Mesendoderm (in vitro differentiated cells): ENCODE data around the gene CBARP.

Experiments
- DNase-seq: peaks from one replicate; pipeline ENCODE4 v3.0.0; 2013
- H2AK5ac ChIP-seq: 2 replicates; pipeline ENCODE4 v1.6.1; 2013; ENCODE audit warnings: low read length, inconsistent platforms
- H2BK120ac ChIP-seq: 2 replicates; pipeline ENCODE4 v1.6.1; 2013; ENCODE audit warnings: low read depth, mild to moderate bottlenecking, low read length, moderate library complexity, mixed read lengths
- H2BK15ac ChIP-seq: replicated peaks from 2 replicates; pipeline ENCODE4 v1.6.1; 2013; ENCODE audit warnings: low read depth, mild to moderate bottlenecking, moderate library complexity
- H2BK5ac ChIP-seq: 2 replicates; pipeline ENCODE4 v1.6.1; 2013; ENCODE audit warnings: low read length, inconsistent platforms
- H3K18ac ChIP-seq: 2 replicates; pipeline ENCODE4 v1.6.1; 2013; ENCODE audit warnings: mild to moderate bottlenecking, low read length, mixed read lengths
- H3K23ac ChIP-seq: one replicate; pipeline ENCODE4 v1.6.1; 2013; ENCODE audit warnings: low read length
- H3K27ac ChIP-seq: 2 replicates; pipeline ENCODE4 v1.5.1; 2013; ENCODE audit warnings: low read depth, mild to moderate bottlenecking, inconsistent platforms, low read length, moderate library complexity
- H3K27me3 ChIP-seq: 2 replicates; pipeline ENCODE4 v1.6.1; 2013; ENCODE audit warnings: low read length, control low read depth, mild to moderate bottlenecking, inconsistent platforms; ENCODE audit not compliant: insufficient read depth, poor library complexity
- H3K36me3 ChIP-seq: 2 replicates; pipeline ENCODE4 v1.6.1; 2013; ENCODE audit warnings: low read length, inconsistent platforms; ENCODE audit not compliant: control insufficient read depth, insufficient read depth
- H3K4ac ChIP-seq: one replicate; pipeline ENCODE4 v1.6.1; 2013; ENCODE audit warnings: low read depth, mild to moderate bottlenecking, low read length, moderate library complexity
- H3K4me1 ChIP-seq: 2 replicates; pipeline ENCODE4 v1.6.1; 2013; ENCODE audit warnings: low read depth, low read length, inconsistent platforms; ENCODE audit not compliant: control insufficient read depth
- H3K4me2 ChIP-seq: 2 replicates; pipeline ENCODE4 v1.6.1; 2013; ENCODE audit warnings: low read length
- H3K4me3 ChIP-seq: 2 replicates; pipeline ENCODE4 v1.5.1; 2013; ENCODE audit warnings: mild to moderate bottlenecking, low read length
- H3K56ac ChIP-seq: one replicate; pipeline ENCODE4 v1.6.1; 2013; ENCODE audit warnings: low read length
- H3K79me1 ChIP-seq: 2 replicates; pipeline ENCODE4 v1.6.1; 2013; ENCODE audit warnings: low read length, inconsistent platforms
- H3K79me2 ChIP-seq: 2 replicates; pipeline ENCODE4 v1.6.1; 2013; ENCODE audit warnings: mild to moderate bottlenecking, low read length; ENCODE audit not compliant: control insufficient read depth, insufficient read depth
- H3K9ac ChIP-seq: 2 replicates; pipeline ENCODE4 v1.6.1; 2013; ENCODE audit warnings: low read length, inconsistent platforms
- H4K5ac ChIP-seq: one replicate; pipeline ENCODE4 v1.6.1; 2013; ENCODE audit warnings: low read length
- H4K8ac ChIP-seq: one replicate; pipeline ENCODE4 v1.6.1; 2013; ENCODE audit warnings: low read depth, mild to moderate bottlenecking, control low read depth, low read length, moderate library complexity
- WGBS: extraction: QIAGEN DNeasy Blood & Tissue Kit; methylation state at CpG from one replicate; pipeline ENCODE4 v1.1.7; 2013; ENCODE audit warnings: low lambda C conversion rate, missing lambda C conversion rate; ENCODE audit not compliant: insufficient coverage; ENCODE audit errors: extremely low coverage; 5-methylcytosine and 5-hydroxymethylcytosine counted together

CBARP gene

DNA sequence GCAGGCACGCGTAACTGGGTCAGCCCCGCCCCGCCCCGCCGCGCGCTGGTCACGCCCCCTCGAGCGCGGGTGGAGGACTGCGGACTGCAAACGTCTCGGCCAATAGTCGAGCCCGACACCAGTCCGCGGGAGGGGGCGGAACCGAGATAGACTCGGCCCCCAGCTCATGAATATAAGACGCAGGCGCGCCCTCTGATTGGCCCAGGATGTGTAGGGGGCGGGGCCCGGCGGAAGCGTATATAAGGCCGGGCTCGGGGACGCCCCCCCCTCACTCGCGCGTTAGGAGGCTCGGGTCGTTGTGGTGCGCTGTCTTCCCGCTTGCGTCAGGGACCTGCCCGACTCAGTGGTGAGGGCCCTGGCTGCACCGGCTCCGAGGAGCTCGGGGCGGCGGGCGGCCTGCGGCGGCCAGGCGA, 31.3 kb upstream of the CBARP start, which contains the start of gene CIRBP:
TSS of gene CIRBP (plus strand) at position 268 of the 413 bp plus-strand sequence. CDS start 1,602 bp downstream, outside the sequence.
- Histone ChIP-seq H3K4me1 (peaks cover 7% of the 10 kb centered on the region), H3K36me3 (peaks cover 10% of the 10 kb centered on the region), H2BK5ac (peak within 1 kb of the TSS; percentile 94), H2AK5ac (peak within 1 kb of the TSS; percentile 55), H2BK120ac (peak within 1 kb of the TSS; percentile 4), H3K56ac (peak within 1 kb of the TSS; percentile 98), H3K18ac (peak within 1 kb of the TSS; percentile 94), H2BK15ac (no peak within 1 kb of the TSS), H3K9ac (peak within 1 kb of the TSS; percentile 96), H3K79me2 (peaks cover 36% of the 10 kb centered on the region), H3K4me2 (peak within 1 kb of the TSS; percentile 67), H3K23ac (peak within 1 kb of the TSS; percentile 92), H4K5ac (no peak within 1 kb of the TSS), H4K8ac (no peak within 1 kb of the TSS), H3K79me1 (peaks cover 13% of the 10 kb centered on the region), H3K27me3 (no peaks in the 10 kb centered on the region), H3K4ac (peak within 1 kb of the TSS; percentile 95), H3K4me3 (peak within 1 kb of the TSS; percentile 73), H3K27ac (peak within 1 kb of the TSS; percentile 97)
- WGBS, result no CpG with 5 or more reads among the region's 50 CpGs
- DNase-seq, result peak; percentile 99

DNA sequence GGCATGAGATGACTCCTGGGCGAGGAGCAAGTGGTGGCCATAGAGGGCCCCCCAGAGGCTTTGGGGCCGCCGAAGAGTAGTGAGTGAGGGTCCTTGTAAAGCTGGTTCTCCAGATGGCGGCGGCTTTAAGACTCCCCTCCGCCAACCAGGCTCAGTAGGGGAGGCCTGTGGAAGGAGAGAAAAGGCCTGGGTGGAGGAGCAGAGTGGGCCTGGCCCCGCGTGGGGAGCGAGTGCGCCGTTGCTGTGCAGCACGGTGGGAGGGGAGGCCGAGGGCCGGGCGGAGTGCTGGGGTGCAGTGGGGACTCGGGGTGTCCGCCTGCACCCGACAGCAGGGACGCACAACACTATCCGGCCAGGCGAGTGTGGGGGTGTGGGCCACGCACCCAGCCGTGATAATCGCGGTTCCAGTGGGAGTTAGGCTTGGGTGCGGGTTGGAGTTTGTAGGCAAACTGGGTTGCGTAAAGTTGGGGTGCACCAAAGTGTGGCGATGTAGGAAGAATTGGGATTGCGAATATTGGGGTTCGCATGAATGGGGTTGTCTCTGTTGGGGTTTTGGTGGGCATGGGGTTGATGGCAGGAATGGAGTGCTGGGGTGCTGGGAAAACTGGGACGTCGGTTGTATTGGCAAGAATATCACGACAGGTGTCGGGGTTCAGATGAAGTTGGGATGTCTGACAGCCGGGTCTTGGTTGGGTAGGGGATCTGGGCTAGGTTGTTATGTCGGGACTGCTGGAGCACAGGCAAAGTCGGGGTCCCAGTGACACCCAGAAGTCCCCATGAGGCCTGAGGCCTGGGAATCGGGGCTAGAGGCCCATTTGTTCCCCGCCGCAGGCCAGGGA, 30.6 kb upstream of the CBARP start:
- Histone ChIP-seq H3K56ac (peak overlapping the region; percentile 58), H2AK5ac (no peak overlapping the region), H4K5ac (no peak overlapping the region), H3K27ac (no peak overlapping the region), H3K18ac (no peak overlapping the region), H2BK15ac (no peak overlapping the region), H3K4ac (no peak overlapping the region), H2BK5ac (no peak overlapping the region), H3K4me3 (no peak overlapping the region), H3K4me2 (peak overlapping the region; percentile 33), H3K79me2 (peaks cover 34% of the 10 kb centered on the region), H2BK120ac (no peak overlapping the region), H3K9ac (peak overlapping the region; percentile 54), H3K79me1 (peaks cover 13% of the 10 kb centered on the region), H3K23ac (no peak overlapping the region), H3K4me1 (peaks cover 7% of the 10 kb centered on the region), H3K36me3 (peaks cover 10% of the 10 kb centered on the region), H4K8ac (no peak overlapping the region), H3K27me3 (no peaks in the 10 kb centered on the region)
- 100% methylated on average over 3 of the region's 40 CpGs for WGBS
- no peak for DNase-seq

DNA sequence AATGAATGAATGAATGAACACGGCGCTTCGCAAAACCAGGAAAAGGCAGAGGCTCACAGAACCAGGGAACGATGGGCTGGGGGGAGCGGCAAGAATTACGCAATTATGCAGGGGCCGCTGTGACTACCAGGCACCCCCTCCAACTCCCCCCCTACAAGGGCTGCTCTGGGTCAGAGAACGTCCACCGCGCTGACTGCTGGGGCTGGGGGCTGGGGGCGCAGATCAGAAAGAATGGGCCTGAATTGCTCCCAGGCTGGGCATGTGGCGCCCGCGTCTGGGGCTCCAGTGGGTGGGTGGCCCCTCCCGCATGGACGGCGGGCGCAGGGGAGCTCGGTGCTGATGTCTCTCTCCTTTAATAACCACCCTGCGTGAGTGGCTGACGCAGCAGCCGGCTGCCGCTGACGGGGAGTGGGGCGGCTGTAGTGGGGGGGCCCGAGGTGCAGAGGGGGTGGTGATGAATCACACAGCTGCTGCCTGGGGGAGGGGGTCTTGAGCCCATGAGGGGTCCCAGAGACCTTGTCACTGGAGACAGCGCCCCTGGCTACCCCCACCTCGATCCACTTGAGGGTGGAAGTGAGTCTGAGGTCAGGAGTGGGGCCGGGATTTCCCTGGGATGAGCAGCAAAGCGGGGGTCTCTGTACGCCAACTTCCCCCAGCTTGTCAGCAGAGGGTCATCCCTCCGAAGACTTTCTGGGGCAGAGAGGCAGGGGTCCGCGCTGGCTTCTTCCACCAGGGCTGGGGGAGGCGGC, 29.8 kb upstream of the CBARP start:
- no peaks in the 10 kb centered on the region for H3K27me3 ChIP-seq
- no peak overlapping the region for H3K56ac ChIP-seq
- no peak overlapping the region for H2BK120ac ChIP-seq
- H3K27ac ChIP-seq, result no peak overlapping the region
- H3K9ac ChIP-seq, result no peak overlapping the region
- no peak for DNase-seq
- H3K36me3 ChIP-seq, result peaks cover 10% of the 10 kb centered on the region
- no CpG with 5 or more reads among the region's 35 CpGs for WGBS
- no peak overlapping the region for H4K5ac ChIP-seq
- no peak overlapping the region for H3K23ac ChIP-seq
- peaks cover 8% of the 10 kb centered on the region for H3K4me1 ChIP-seq
- no peak overlapping the region for H3K18ac ChIP-seq
- no peak overlapping the region for H3K4me3 ChIP-seq
- H2AK5ac ChIP-seq, result no peak overlapping the region
- peaks cover 28% of the 10 kb centered on the region for H3K79me2 ChIP-seq
- no peak overlapping the region for H2BK5ac ChIP-seq
- H3K4me2 ChIP-seq, result no peak overlapping the region
- H4K8ac ChIP-seq, result no peak overlapping the region
- H3K79me1 ChIP-seq, result peaks cover 11% of the 10 kb centered on the region
- H2BK15ac ChIP-seq, result no peak overlapping the region
- H3K4ac ChIP-seq, result no peak overlapping the region

DNA sequence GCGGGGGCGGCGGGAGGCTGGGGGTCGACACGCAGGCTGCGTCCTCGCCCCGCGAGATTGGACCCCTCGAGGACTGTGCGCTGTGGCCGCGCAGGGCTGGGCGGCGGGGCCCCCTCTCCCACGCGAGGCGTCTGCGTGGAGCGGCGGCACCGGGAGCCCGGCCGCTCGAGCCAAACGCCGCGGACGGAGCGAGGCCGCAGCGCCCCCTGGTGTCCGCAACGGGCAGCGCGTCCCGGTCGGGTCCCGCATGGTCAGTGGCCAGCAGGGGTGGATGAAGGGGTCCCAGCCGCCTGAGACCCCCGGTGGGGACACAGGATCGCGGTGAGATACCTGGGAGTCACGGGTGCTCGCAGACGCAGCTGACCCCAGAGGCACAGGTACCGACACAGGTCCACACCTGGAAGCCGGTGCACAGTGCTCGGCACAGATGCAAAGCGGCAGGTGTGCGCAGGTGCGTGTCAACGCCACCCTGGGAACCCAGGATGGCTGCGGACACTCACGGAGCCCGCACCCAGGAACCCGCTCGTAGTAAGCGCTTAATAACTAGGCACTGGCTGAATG, 29.2 kb upstream of the CBARP start:
- peak overlapping the region; percentile 50 for H3K4me2 ChIP-seq
- no peak overlapping the region for H3K4me3 ChIP-seq
- no peak overlapping the region for H4K8ac ChIP-seq
- no peak overlapping the region for H4K5ac ChIP-seq
- peaks cover 8% of the 10 kb centered on the region for H3K79me1 ChIP-seq
- peaks cover 6% of the 10 kb centered on the region for H3K36me3 ChIP-seq
- peak; percentile 55 for DNase-seq
- H3K79me2 ChIP-seq, result peaks cover 24% of the 10 kb centered on the region
- peak overlapping the region; percentile 85 for H3K56ac ChIP-seq
- peak overlapping the region; percentile 64 for H3K9ac ChIP-seq
- peaks cover 11% of the 10 kb centered on the region for H3K4me1 ChIP-seq
- H3K27me3 ChIP-seq, result no peaks in the 10 kb centered on the region
- H3K4ac ChIP-seq, result no peak overlapping the region
- H2BK120ac ChIP-seq, result no peak overlapping the region
- no peak overlapping the region for H2AK5ac ChIP-seq
- H2BK5ac ChIP-seq, result no peak overlapping the region
- no peak overlapping the region for H3K23ac ChIP-seq
- no peak overlapping the region for H3K27ac ChIP-seq
- no peak overlapping the region for H2BK15ac ChIP-seq
- H3K18ac ChIP-seq, result no peak overlapping the region
- no CpG with 5 or more reads among the region's 59 CpGs for WGBS

DNA sequence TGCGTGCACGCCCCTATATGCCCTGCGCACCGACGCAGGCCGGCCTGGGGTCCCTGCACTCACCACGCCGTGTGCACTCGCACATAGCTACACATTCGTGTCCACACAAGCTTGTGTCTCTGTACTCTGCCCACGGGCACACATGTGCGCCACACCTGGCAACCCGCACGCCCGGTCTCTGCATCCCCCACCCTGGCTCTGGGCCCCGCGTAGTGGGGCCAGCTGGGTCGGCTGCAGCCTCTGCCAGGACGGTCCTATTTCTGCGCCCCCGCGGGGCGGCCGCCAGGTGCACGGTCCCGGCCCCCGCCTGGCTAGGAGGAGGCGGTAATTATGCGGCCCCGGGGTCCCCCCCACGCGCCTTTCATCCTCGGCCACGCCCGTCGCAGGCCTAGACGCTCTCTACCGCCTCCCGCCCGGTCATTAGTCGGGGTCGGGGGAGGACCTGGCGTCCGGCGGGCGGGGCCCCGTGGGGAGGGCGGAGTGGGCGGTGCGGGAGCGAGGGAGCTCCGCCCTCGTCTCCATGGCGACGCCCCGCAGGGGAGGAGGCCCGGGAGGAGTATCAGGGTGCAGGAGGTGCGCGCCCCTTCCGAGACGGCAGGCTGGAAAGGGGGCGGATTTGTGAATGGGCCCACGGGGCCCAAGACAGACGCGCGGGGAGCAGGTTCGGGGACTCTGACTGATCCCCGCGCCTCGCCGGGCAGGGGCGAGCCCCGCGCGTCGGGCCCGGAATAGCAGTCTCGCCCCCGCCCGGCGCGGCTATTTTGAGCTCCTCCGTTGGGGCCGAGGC, 28.5 kb upstream of the CBARP start:
- peak; percentile 91 for DNase-seq
- Histone ChIP-seq H3K27me3 (no peaks in the 10 kb centered on the region), H3K9ac (peak overlapping the region; percentile 83), H3K18ac (peak overlapping the region; percentile 44), H2AK5ac (no peak overlapping the region), H3K27ac (peak overlapping the region; percentile 56), H3K79me1 (peaks cover 7% of the 10 kb centered on the region), H3K23ac (no peak overlapping the region), H3K56ac (peak overlapping the region; percentile 85), H4K8ac (no peak overlapping the region), H3K79me2 (peaks cover 17% of the 10 kb centered on the region), H3K36me3 (peaks cover 2% of the 10 kb centered on the region), H4K5ac (no peak overlapping the region), H3K4me1 (peaks cover 11% of the 10 kb centered on the region), H2BK5ac (no peak overlapping the region), H3K4ac (no peak overlapping the region), H3K4me2 (peak overlapping the region; percentile 99), H3K4me3 (peak overlapping the region; percentile 26), H2BK15ac (no peak overlapping the region), H2BK120ac (no peak overlapping the region)
- WGBS, result no CpG with 5 or more reads among the region's 84 CpGs
